OCI-LY1 (cell line): ENCODE results near the gene CROCC.

ENCODE experiments used
- EZH2 ChIP-seq: fragments of 200-600 bp; sonication (generic), shearing (Covaris generic); IDR thresholded peaks from 2 replicates; pipeline ENCODE4 v1.8.0; 2017; ENCODE audit warnings: borderline replicate concordance, mixed run types, mild to moderate bottlenecking, antibody characterized with exemption, low read length, moderate library complexity, mixed read lengths
- TF ChIP-seq, protein P1 (sequence below): fragments of 200-600 bp; sonication (generic), shearing (Covaris generic); IDR thresholded peaks from 2 replicates; pipeline ENCODE4 v1.5.1; 2017; ENCODE audit warnings: mild to moderate bottlenecking, antibody characterized with exemption, low read length, moderate library complexity, mixed read lengths

DNA sequence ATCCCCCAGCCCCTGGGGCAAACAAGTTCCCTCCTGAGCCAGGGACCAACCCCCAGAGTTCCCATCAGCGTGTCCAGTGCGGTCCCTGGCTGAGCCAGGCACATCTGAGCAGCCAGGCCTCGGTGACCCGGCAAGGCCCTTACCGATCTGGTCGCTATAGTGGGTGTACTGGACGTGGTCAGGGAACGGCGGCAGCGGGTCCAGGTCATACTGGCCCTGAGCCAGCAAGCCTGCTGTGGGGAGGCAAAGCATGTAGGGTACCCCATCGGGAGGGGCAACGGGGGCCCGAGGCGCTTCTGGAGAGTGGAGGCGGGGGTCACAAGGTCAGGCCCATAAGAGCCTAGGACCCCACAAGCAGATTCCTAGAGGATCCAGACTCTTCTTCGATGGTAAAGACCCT is 55.2 kb downstream of the CROCC start:
- TF ChIP-seq, protein P1, sequence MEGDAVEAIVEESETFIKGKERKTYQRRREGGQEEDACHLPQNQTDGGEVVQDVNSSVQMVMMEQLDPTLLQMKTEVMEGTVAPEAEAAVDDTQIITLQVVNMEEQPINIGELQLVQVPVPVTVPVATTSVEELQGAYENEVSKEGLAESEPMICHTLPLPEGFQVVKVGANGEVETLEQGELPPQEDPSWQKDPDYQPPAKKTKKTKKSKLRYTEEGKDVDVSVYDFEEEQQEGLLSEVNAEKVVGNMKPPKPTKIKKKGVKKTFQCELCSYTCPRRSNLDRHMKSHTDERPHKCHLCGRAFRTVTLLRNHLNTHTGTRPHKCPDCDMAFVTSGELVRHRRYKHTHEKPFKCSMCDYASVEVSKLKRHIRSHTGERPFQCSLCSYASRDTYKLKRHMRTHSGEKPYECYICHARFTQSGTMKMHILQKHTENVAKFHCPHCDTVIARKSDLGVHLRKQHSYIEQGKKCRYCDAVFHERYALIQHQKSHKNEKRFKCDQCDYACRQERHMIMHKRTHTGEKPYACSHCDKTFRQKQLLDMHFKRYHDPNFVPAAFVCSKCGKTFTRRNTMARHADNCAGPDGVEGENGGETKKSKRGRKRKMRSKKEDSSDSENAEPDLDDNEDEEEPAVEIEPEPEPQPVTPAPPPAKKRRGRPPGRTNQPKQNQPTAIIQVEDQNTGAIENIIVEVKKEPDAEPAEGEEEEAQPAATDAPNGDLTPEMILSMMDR, result no peak
- no peak for TF ChIP-seq EZH2
